ENCODE data around the gene MTHFD2.
A peak's percentile ranks its signal among the peaks of the same experiment; 100 is the strongest.
"Not testable (repeated sequence)": the region's sequence is repeated elsewhere in the genome, so short reads cannot be mapped to it uniquely, and the experiment has no call there.

MTHFD2 gene

DNA sequence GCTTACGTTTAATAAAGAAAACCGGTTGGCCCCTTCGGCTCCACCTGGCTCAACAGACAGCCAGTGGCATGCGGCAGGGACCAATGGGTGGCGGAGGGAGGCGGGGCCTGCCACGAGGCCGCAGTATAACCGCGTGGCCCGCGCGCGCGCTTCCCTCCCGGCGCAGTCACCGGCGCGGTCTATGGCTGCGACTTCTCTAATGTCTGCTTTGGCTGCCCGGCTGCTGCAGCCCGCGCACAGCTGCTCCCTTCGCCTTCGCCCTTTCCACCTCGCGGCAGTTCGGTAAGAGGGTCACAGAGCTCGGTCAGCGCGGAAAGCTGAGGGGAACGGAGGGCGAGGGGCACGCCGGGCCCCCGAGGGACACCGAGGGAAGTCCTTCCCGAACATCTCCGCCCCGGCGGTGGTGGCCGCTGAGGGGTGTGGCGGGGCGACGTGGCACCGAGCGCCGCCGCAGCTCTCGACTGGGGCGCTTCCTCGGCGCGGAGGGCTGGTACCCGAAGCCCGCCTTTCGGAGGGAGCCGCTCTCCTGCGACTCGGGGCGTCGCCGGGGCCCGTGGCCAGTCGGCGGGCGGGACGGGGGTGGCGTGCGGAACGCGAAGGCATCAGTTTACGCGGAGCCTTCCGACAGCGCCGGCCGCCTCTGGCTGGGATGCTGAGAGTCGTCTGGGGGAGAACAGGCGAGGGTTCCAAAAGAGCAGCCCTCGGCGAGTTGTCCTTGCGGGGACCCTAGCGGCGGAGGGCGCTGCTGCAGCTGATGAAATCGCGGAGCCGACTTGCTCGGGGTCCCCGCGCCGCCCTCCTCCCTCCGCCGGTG is at the start of gene MTHFD2:
Gene MTHFD2 (plus strand): TSS at position 155 of the 814 bp plus-strand sequence. CDS start 27 bp downstream, at position 182.
- DNase-seq (ENCODE audit: low read depth in 2 of 2), result peak; percentile 83 to 90

DNA sequence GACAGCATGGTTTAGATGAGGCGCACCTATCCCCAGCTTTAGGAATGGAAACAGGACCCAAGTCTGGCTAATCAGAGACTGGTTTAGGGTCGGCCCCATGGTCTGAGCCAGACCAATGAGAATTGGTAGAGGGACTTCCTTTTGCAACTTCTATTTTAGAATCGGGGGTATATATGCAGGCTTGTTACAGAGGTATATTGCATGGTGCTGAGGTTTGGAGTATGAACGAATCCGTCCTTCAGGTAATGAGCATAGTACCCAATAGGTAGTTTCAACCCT is 49.2 kb upstream of the MTHFD2 start:
- DNase-seq (ENCODE audit: low read depth in 2 of 2), result no peak

- no peak for DNase-seq (ENCODE audit: low read depth in 2 of 2)
These were observed 48.7 kb upstream of the MTHFD2 start for GRCh38 chr2:74149570-74150319.

GRCh38 chr2:74152954-74153353 is 45.5 kb upstream of the MTHFD2 start:
- no peak for DNase-seq (ENCODE audit: low read depth in 2 of 2)

GRCh38 chr2:74155830-74156229 is 42.6 kb upstream of the MTHFD2 start:
- DNase-seq (ENCODE audit: low read depth in 2 of 2), result no peak

- no peak for DNase-seq (ENCODE audit: low read depth in 2 of 2)
These were observed 35.5 kb upstream of the MTHFD2 start for GRCh38 chr2:74162951-74163350.

DNA sequence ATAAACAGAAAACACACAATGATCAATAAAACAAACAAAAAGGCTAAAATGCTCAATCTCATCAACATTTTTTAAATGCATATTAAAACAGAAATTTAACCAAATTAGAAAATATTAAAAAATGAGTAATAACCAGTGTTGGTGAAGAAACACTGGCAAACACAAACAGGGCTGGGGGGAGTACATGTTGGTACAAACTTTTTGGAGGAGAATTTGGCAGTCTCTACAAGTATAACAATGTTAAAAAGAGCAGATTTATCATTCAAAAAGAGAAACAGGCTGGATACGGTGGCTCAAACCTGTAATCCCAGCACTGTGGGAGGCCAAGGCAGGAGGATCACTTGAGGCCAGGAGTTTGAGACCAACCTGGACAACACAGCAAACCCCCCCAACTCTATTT is 33.7 kb upstream of the MTHFD2 start:
- DNase-seq (ENCODE audit: low read depth in 2 of 2), result no peak

GRCh38 chr2:74168739-74169138 is 29.7 kb upstream of the MTHFD2 start:
- DNase-seq (ENCODE audit: low read depth in 2 of 2), result no peak

DNA sequence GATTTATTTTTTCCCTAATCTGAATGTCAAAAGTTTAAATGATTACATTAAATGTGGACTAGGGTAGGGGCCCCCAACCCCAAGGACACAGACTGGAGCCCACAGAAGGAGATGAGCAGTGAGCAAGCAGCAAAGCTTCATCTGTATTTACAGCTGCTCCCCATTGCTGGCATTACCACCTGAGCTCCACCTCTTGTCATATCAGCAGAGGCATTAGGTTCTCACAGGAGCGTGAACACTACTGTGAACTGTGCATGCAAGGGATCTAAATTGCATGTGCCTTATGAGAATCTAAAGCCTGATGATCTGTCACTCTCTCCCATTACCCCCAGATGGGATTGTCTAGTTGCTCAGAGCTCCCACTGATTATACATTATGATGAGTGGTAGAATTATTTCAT is 23.5 kb upstream of the MTHFD2 start:
- DNase-seq (ENCODE audit: low read depth in 2 of 2), result no peak

DNA sequence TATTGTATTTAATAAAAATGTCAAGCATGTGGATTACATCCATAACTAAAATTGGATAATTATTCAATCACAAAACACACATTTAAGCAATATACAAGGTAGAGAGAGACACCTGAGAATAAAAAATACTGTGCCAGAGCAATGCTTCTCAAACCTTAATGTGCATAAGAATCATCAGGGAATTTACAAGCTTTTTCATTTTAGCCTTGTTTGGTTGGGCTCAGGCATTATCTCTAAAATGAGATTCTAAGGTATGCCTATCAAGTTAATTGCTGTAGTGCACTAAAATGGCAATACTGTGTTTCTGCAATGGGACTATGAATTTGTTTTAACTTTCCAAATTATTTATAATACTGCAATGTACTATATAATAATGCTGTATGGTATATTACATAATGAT is 20.7 kb upstream of the MTHFD2 start:
- DNase-seq (ENCODE audit: low read depth in 2 of 2), result no peak

DNA sequence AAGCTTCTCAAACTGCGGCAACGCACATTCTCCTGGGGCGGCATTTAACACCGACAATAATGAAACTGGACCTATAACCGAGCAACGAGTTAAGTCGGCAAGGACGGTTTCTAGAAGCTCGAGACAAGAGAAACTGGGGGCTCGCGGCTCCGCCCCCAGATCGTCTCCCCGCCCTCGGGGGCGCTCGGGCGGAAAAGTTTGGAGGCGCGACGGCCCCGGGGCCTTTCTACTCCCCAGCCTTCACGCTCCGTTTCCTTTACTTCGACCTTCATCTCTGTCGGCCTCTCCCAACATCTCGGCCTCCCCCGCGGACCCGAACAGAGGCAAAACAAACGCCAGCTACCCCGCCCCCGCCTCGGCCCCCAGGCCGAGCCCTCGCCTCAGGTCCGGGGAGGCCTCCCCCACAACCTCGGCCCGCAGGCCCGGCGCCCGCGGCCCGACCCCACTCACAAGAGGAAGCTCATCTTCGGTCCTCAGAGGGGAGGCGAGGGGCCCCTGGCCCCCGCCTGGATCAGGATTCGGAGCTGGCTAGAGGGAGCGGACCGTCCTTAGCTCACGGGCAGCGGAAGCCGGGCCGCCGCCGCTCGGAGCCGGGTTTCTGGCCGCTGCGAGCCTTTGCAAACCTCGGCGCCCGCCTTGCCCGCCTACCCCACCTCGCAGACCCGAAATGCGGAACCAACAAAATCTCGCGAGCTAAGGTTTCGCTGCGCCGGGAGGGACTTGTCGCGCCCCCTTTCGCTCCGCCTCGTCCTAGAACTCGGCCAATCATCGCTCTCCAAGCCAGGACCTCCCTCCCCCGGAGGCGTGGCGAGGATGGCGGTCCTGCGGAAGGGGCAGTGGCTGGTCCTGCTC is 20.0 kb upstream of the MTHFD2 start, which contains the start of gene MOB1A:
Gene MOB1A (minus strand): TSS at position 669 of the 852 bp plus-strand sequence. CDS start 205 bp downstream, at position 464.
- peak; percentile 93 to 98 for DNase-seq (ENCODE audit: low read depth in 2 of 2)

- no peak for DNase-seq (ENCODE audit: low read depth in 2 of 2)
These were observed 19.2 kb upstream of the MTHFD2 start for GRCh38 chr2:74179063-74179865.

- DNase-seq (ENCODE audit: low read depth in 2 of 2), result no peak
These were observed 16.7 kb upstream of the MTHFD2 start for GRCh38 chr2:74181739-74182138.

GRCh38 chr2:74183878-74184277 is 14.5 kb upstream of the MTHFD2 start:
- no peak for DNase-seq (ENCODE audit: low read depth in 2 of 2)

DNA sequence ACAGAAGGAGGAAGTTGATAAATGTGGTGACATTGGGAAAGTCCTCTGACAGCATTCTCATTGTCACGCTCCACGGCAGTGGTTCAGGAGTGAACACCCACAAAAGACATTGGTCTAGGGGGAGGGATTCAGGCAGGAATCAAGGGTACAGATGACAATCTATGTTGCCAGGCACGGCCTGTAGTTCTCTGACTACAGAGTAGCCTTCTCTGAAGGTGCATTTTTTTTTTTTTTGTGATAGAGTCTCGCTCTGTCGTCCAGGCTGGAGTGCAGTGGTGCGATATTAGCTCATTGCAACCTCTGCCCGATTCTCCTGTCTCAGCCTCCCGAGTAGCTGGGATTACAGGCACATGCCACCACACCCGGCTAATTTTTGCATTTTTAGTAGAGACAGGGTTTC is 12.4 kb upstream of the MTHFD2 start:
- no peak for DNase-seq (ENCODE audit: low read depth in 2 of 2)

- DNase-seq (ENCODE audit: low read depth in 2 of 2), result not testable (repeated sequence)
These were observed 11.7 kb upstream of the MTHFD2 start for GRCh38 chr2:74186706-74187105.

DNA sequence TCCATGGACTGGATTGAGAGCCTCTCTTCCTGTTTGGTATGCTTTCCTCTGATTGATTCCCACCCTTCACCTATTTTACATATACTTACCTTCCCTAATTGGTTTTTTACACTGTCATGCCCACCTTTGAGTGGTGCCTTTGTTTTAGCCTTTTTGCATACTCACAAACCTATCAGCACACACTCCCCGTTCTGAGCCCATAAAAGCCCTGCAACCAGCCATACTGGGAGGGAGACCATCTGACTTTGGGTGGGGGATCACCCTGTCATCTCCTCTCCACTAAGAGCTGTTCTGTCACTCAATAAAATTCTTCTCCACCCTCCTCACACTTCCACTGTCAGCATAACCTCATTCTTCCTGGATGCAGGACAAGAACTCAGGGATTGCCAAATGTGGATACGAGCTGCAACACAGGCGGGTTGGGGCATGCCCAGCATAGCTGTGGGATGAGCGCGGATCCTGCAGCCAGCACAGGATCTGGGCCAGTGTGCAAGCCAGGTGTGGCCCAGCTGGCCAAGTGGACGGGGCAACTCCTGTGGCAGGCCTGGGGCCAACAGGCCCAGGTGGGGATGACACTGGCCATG is 10.3 kb upstream of the MTHFD2 start:
- no peak for DNase-seq (ENCODE audit: low read depth in 2 of 2)

- no peak for DNase-seq (ENCODE audit: low read depth in 2 of 2)
These were observed 9.7 kb upstream of the MTHFD2 start for GRCh38 chr2:74188696-74189095.

DNA sequence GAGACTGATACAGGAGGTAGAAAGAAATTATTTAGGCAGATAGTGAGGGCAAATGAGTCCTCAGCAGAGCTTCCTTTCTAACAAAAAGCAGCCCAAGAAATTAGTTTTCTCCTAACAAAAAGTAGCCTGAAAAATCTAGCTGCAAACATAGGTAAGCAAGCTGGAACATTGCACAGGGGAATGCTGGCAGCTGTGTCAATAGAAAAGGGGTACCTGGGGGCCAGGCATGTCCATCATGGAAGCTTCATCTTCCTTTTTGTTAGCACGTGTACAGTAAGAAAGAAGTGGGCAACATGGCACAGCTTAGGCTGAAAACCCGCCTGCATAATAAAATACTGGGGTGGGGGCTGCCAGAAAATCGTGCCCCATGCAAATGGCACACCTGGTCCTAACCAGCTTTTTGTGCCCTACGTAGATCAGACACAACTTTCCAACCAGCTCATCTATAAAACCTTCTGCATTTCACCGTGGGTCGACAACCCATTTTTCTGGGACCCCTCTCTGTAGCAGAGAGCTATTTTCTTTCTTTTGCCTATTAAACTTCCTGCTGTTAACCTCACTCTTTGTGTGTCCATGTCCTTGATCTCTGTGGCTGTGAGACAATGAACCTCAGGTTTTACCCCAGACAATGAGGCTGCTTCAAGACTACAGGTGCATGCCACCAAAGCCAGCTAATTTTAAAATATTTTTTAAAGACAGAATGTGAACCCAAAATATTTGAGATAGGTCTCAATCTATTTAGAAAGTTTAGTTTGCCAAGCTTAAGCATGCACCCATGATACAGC is 6.6 kb upstream of the MTHFD2 start:
- DNase-seq (ENCODE audit: low read depth in 2 of 2), result no peak

DNA sequence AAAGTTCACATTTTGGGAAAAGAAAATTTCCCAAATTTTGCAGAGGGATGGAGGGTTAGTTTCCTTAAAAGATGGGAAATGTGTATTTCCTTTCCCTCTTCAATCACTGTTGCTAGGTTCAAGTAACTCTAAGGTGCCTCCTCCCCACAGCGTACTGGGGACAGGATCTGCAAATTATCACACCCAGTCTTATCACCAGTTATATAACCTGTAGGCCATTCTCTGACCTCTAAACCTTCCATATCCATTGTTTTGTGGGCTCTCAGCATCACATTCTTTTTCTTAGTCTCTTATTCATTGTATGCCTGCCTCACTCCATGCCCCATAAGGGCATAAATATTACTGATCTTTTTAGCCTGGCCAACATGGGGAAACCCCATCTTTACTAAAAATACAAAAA is 3.6 kb upstream of the MTHFD2 start:
- DNase-seq (ENCODE audit: low read depth in 2 of 2), result no peak
